ENCODE measurements around the gene PPFIA2. TPM values are rescaled to one million over a fixed set of nuclear protein-coding genes. Genes with fewer than 3 reads are reported as not detected.

Gene PPFIA2
- total RNA-seq, 1 donor from 2014 or later = not detected

DNA sequence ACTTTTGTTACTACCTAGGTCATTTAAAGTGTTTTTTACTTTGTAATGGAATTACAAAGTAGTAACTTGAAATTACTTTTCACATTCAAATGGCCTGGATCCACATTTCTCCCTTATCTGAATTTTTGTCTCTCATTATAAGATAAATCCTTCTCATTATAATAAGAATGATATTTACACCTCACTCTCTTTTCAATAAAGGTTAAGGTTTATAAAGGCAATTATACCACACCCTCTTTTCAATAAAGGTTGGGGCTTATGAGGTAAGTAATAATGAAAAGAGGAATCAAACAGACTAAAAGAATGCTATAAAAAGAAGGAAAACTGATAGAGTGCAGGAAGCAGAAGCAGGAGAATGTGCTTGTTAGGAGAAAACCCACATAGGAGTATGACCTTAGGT lies 470.5 kb downstream of the PPFIA2 start:
- TF ChIP-seq CTCF (IDR thresholded peaks at IDR 0.05) = no peak
- Mint-ChIP-seq H3K27ac (no peak overlapping the region), H3K36me3 (ENCODE audit: low read depth) (no peaks in the 10 kb centered on the region), H3K4me1 (no peaks in the 10 kb centered on the region), H3K4me3 (no peak overlapping the region), H3K9me3 (peaks cover under 1% of the 10 kb centered on the region), H3K27me3 (no peaks in the 10 kb centered on the region)
- POLR2A ChIA-PET = no interaction called here
- CTCF ChIA-PET = no interaction called here
- intact Hi-C loops (cut with micrococcal nuclease) = no loop called here
- DNase-seq = no peak
- ATAC-seq (ENCODE audit: low read depth) = no peak

- Mint-ChIP-seq H3K4me1 (no peaks in the 10 kb centered on the region), H3K9me3 (no peaks in the 10 kb centered on the region), H3K27ac (no peak overlapping the region), H3K36me3 (ENCODE audit: low read depth) (no peaks in the 10 kb centered on the region), H3K27me3 (no peaks in the 10 kb centered on the region), H3K4me3 (no peak overlapping the region)
- no peak for ATAC-seq (ENCODE audit: low read depth)
- no peak for DNase-seq
- TF ChIP-seq CTCF (IDR thresholded peaks at IDR 0.05) = no peak
- ChIA-PET POLR2A (no interaction called here), CTCF (no interaction called here)
- intact Hi-C loops (cut with micrococcal nuclease) = no loop called here
These were observed 475.0 kb downstream of the PPFIA2 start for GRCh38 chr12:81284137-81284536.

- Mint-ChIP-seq H3K4me1 (no peaks in the 10 kb centered on the region), H3K4me3 (no peak overlapping the region), H3K27me3 (no peaks in the 10 kb centered on the region), H3K36me3 (ENCODE audit: low read depth) (no peaks in the 10 kb centered on the region), H3K27ac (no peak overlapping the region), H3K9me3 (no peaks in the 10 kb centered on the region)
- ChIA-PET POLR2A (no interaction called here), CTCF (no interaction called here)
- TF ChIP-seq CTCF (IDR thresholded peaks at IDR 0.05) = no peak
- ATAC-seq (ENCODE audit: low read depth) = no peak
- DNase-seq = no peak
- intact Hi-C loops (cut with micrococcal nuclease) = no loop called here
These were observed 484.3 kb downstream of the PPFIA2 start for GRCh38 chr12:81274637-81275529.

DNA sequence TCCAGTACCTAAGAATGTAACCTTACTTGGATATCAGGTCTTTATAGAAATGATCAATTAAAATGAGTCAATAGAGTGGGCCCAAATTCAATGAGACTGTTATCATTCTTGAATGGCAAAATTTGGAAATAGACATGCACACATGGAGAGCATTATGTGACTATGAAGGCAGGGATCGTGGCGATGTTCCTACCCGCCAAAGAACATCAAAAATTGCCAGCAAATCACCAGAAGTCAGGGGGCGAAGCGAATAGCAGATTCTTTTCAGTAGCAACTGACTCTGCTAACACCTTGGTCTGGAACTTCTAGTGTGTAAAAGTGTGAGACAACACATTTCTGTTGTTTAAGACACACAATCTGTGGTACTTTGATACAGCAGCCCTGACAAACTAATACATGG lies 488.8 kb downstream of the PPFIA2 start:
- no peaks in the 10 kb centered on the region for H3K27me3 Mint-ChIP-seq
- no peaks in the 10 kb centered on the region for H3K4me1 Mint-ChIP-seq
- CTCF ChIA-PET = no interaction called here
- no peaks in the 10 kb centered on the region for H3K9me3 Mint-ChIP-seq
- H3K4me3 Mint-ChIP-seq = no peak overlapping the region
- POLR2A ChIA-PET = no interaction called here
- no peak for TF ChIP-seq CTCF (IDR thresholded peaks at IDR 0.05)
- H3K36me3 Mint-ChIP-seq (ENCODE audit: low read depth) = no peaks in the 10 kb centered on the region
- DNase-seq (no peak), ATAC-seq (ENCODE audit: low read depth) (no peak)
- no peak overlapping the region for H3K27ac Mint-ChIP-seq
- intact Hi-C loops (cut with micrococcal nuclease) = no loop called here

DNA sequence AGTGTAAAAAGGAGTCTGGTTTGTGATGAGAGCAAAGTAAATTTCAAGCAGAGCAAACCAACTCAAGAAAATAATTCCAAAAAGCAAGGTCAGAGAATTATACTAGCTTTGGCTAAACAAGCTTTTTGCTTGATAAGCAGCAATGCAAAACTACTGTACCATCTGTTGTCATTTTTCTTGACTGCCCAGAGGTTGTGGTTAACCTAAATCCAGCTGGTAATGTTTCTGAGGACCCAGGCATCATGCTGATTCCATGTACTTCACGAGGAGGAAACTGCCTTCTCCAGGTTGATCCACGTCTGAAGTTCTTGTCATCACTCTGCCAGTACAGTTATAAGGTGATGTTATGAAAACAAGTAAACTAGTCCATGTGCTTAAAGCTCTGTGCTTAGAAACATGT lies 496.1 kb downstream of the PPFIA2 start:
- ATAC-seq (ENCODE audit: low read depth) (no peak), DNase-seq (no peak)
- ChIA-PET POLR2A (no interaction called here), CTCF (no interaction called here)
- no peaks in the 10 kb centered on the region for H3K36me3 Mint-ChIP-seq (ENCODE audit: low read depth)
- H3K27ac Mint-ChIP-seq = no peak overlapping the region
- H3K4me3 Mint-ChIP-seq = no peak overlapping the region
- H3K9me3 Mint-ChIP-seq = no peaks in the 10 kb centered on the region
- H3K4me1 Mint-ChIP-seq = no peaks in the 10 kb centered on the region
- intact Hi-C loops (cut with micrococcal nuclease) = no loop called here
- no peak for TF ChIP-seq CTCF (IDR thresholded peaks at IDR 0.05)
- H3K27me3 Mint-ChIP-seq = no peaks in the 10 kb centered on the region

Data from activated B cell treated with CpG ODN at 0.5 μM for 24 hours (primary cell).